ENCODE measurements around the gene TGFBR2.

The TGFBR2 gene

DNA sequence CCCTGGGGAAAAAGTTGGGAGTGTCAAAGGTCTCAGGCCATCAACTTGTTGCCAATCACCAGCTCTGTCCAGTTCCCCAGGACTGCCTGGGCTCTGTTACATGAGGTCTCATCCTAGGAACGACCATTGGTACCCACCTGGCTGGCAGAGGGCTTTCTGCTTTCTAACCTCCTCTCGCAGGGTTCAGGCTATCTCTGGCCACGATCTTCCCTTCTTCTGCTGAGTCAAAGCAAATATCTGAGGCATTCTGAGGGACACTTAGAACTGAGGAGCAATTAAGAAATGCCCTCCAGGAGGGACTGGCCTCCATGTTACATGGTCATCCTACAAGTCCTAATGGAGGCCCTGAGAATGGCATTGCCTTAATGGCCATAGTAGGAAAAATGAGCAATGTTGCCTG lies 77.4 kb downstream of the TGFBR2 start:
- DNase-seq (ENCODE audit: low spot score), result no peak
- H3K27ac ChIP-seq, result no peak overlapping the region
- ChIA-PET POLR2A (ENCODE audit: low non-redundant PET) (no interaction called here), CTCF (interaction anchor here (0.6 kb wide), 2 partner anchors 9 to 52 kb away, joined by 3 read pairs; no protein-coding TSS in a partner anchor)
- TF ChIP-seq, protein P1, sequence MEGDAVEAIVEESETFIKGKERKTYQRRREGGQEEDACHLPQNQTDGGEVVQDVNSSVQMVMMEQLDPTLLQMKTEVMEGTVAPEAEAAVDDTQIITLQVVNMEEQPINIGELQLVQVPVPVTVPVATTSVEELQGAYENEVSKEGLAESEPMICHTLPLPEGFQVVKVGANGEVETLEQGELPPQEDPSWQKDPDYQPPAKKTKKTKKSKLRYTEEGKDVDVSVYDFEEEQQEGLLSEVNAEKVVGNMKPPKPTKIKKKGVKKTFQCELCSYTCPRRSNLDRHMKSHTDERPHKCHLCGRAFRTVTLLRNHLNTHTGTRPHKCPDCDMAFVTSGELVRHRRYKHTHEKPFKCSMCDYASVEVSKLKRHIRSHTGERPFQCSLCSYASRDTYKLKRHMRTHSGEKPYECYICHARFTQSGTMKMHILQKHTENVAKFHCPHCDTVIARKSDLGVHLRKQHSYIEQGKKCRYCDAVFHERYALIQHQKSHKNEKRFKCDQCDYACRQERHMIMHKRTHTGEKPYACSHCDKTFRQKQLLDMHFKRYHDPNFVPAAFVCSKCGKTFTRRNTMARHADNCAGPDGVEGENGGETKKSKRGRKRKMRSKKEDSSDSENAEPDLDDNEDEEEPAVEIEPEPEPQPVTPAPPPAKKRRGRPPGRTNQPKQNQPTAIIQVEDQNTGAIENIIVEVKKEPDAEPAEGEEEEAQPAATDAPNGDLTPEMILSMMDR (conservative IDR thresholded peaks at IDR 0.05; ENCODE audit: low read depth), result no peak

DNA sequence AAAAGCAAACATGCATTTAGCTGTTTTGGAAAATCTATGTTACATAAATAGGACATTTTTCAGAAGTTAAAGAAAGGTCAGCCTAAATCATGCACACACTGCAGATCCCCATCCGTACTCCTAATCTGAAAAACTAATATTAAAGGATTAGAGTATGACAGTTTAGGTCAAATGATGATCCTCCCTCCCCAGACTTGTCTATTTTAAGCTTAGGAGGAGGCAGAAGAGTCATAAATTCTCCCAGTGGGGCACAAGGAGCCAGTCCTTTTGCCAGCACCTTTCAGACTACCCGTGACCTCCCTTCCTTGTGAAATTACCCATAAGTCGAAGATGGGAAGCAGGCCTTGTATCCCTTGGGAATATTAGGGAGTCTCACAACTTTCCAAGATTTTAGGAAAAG lies 78.0 kb downstream of the TGFBR2 start:
- TF ChIP-seq, protein P1 (conservative IDR thresholded peaks at IDR 0.05; ENCODE audit: low read depth), result no peak
- POLR2A ChIA-PET (ENCODE audit: low non-redundant PET), result no interaction called here
- CTCF ChIA-PET, result interaction anchor here (0.6 kb wide), 1 partner anchor 9 kb away, joined by 3 read pairs; no protein-coding TSS in a partner anchor
- DNase-seq (ENCODE audit: low spot score), result no peak
- H3K27ac ChIP-seq, result no peak overlapping the region

DNA sequence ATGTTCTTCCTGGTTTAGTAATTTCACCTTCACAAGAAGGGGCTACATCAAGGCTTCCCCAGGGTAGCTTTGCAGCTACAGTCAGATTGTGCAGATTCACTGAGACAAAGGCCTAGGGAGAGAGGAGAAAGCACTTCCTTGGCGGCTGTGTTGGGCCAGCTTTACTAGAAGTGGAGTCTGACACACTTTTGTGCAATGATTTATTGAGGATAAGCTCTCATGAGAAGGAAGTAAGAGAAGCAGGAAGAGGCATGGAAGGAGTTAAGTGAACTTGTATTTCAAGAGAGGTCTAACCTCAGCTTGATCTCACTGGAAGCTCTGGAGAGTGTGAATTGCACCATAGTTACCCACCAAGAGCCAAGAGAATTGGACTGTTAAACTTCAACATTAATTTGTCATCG lies 78.9 kb downstream of the TGFBR2 start:
- ChIA-PET CTCF (no interaction called here), POLR2A (ENCODE audit: low non-redundant PET) (no interaction called here)
- no peak for DNase-seq (ENCODE audit: low spot score)
- peak overlapping the region; percentile 45 for H3K27ac ChIP-seq
- TF ChIP-seq, protein P1 (conservative IDR thresholded peaks at IDR 0.05; ENCODE audit: low read depth), result no peak

DNA sequence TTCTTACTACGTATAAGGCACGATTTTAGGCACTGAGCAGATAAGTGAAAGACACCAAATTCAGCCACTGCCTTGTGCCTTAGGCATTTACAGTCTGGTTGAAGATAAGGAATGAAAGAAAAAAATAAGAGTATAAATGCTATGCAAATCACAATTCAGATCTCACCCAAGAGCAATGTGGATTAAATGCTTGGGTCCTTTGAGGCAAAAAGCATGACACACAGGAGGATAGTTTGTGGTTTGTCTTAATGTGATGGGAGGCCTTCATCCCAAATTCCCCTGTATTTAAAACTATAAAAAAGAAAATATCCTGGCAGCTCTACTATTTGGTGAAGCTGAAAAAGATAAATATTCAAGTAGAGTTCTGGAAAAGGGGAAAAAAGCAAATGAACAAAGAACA lies 79.8 kb downstream of the TGFBR2 start:
- POLR2A ChIA-PET (ENCODE audit: low non-redundant PET), result no interaction called here
- CTCF ChIA-PET, result no interaction called here
- TF ChIP-seq, protein P1 (conservative IDR thresholded peaks at IDR 0.05; ENCODE audit: low read depth), result no peak
- no peak overlapping the region for H3K27ac ChIP-seq
- no peak for DNase-seq (ENCODE audit: low spot score)

DNA sequence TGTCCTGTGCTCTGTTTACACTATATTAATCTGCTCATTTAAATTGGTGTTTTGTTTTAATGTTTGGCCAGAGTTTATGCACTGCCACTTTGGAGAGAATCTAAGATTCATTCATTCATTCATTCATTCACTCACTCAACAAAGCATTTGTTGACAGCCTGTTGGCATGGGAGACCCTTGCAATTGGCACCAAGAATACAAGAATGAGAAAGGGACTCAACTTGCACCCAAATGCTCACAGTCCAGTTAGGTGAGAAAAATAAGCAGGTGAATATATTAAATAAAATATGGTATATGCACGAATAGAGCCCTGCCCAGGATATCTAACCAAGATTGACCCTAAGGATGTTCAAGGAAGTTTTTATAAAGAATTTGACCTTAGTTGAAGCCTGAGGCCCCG lies 80.4 kb downstream of the TGFBR2 start:
- no peak for DNase-seq (ENCODE audit: low spot score)
- ChIA-PET POLR2A (ENCODE audit: low non-redundant PET) (no interaction called here), CTCF (no interaction called here)
- no peak overlapping the region for H3K27ac ChIP-seq
- TF ChIP-seq, protein P1 (conservative IDR thresholded peaks at IDR 0.05; ENCODE audit: low read depth), result no peak

DNA sequence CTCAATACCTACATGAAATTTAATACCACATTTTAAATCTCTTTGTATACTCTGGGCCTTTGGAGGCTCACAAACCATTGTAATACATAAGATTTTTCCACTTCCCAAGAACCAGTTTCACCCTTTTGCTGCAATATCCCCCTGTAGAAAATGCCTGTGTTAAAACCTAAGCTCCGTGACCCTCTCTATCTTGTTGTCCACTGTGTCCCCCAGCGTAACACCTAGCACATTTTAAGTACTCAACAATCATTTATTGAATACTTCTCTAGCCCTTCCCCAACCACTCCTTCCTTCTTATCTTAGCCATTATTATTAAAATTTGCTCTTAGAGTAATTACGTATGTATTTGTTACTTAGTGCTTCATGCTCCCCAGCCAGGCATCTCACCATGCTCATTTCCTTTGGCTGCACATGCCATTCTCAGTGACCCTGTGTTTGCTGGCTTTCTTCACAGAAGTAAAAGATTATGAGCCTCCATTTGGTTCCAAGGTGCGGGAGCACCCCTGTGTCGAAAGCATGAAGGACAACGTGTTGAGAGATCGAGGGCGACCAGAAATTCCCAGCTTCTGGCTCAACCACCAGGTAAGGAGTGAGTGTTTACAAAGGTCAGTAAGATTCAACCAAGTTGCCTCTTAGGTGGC lies 81.6 kb downstream of the TGFBR2 start:
- no peak for DNase-seq (ENCODE audit: low spot score)
- TF ChIP-seq, protein P1 (conservative IDR thresholded peaks at IDR 0.05; ENCODE audit: low read depth), result no peak
- ChIA-PET POLR2A (ENCODE audit: low non-redundant PET) (no interaction called here), CTCF (no interaction called here)
- peak overlapping the region; percentile 91 for H3K27ac ChIP-seq
